OCI-LY7 (cell line): ENCODE results near the gene GPATCH8. TPM values are rescaled to one million over a fixed set of nuclear protein-coding genes. Genes with fewer than 3 reads are reported as not detected.
"Not testable (repeated sequence)": the region's sequence is repeated elsewhere in the genome, so short reads cannot be mapped to it uniquely, and the experiment has no call there.

Experiments used
- BruUV-seq: library from RNA; stranded (reverse); fragments of 400-500 nt; replicated peaks from 2 replicates; lab custom pipeline; 2021; lab: Mats Ljungman, UMichigan
- CTCF ChIA-PET: fragments of 300-600 bp; sonication (Branson Sonifier 250); formaldehyde crosslinking; loops from one replicate; lab custom pipeline; 2022; ENCODE audit warnings: antibody characterized with exemption; ENCODE audit not compliant: unreplicated experiment; lab: Charles Lee
- POLR2A ChIA-PET: fragments of 300-600 bp; sonication (Branson Sonifier 250); formaldehyde crosslinking; loops from one replicate; lab custom pipeline; 2022; ENCODE audit warnings: antibody characterized with exemption; lab: Charles Lee
- DNase-seq: peaks from one replicate; pipeline ENCODE4 v3.0.0-alpha.2; 2015; ENCODE audit warnings: low spot score
- H2AFZ ChIP-seq: fragments of 200-600 bp; sonication (generic), shearing (Covaris generic); 2 replicates; pipeline ENCODE4 v1.6.1; 2014; ENCODE audit warnings: mild to moderate bottlenecking, antibody characterized with exemption, low read length, moderate library complexity
- H3K27ac ChIP-seq: fragments of 200-600 bp; sonication (generic); 2 replicates; pipeline ENCODE4 v1.5.1; 2014; ENCODE audit warnings: mixed run types, low read depth, mild to moderate bottlenecking, moderate library complexity, low read length, inconsistent platforms; ENCODE audit not compliant: poor library complexity, severe bottlenecking
- H3K36me3 ChIP-seq: fragments of 200-600 bp; sonication (generic); 2 replicates; pipeline ENCODE4 v1.6.1; 2014; ENCODE audit warnings: mild to moderate bottlenecking, antibody characterized with exemption, low read length, moderate library complexity, mixed read lengths; ENCODE audit not compliant: insufficient read depth
- H3K4me1 ChIP-seq: fragments of 200-600 bp; sonication (generic); 2 replicates; pipeline ENCODE4 v1.5.1; 2014; ENCODE audit warnings: mild to moderate bottlenecking, low read length; ENCODE audit not compliant: insufficient read depth, poor library complexity, severe bottlenecking
- H3K4me2 ChIP-seq: fragments of 200-600 bp; sonication (generic); 2 replicates; pipeline ENCODE4 v1.6.1; 2014; ENCODE audit warnings: mild to moderate bottlenecking, low read length
- H3K4me3 ChIP-seq: fragments of 200-600 bp; sonication (generic); 2 replicates; pipeline ENCODE4 v1.5.1; 2014; ENCODE audit warnings: mild to moderate bottlenecking, low read depth, low read length; ENCODE audit not compliant: poor library complexity, severe bottlenecking
- H3K79me2 ChIP-seq: fragments of 200-600 bp; sonication (generic); 2 replicates; pipeline ENCODE4 v1.6.1; 2016; ENCODE audit warnings: low read depth, mild to moderate bottlenecking, low read length, moderate library complexity, mixed read lengths; ENCODE audit not compliant: insufficient read depth
- H3K9me2 ChIP-seq: fragments of 200-600 bp; sonication (generic); 2 replicates; pipeline ENCODE4 v1.6.1; 2016; ENCODE audit warnings: mild to moderate bottlenecking, low read length, mixed read lengths; ENCODE audit not compliant: insufficient read depth
- H3K9me3 ChIP-seq: fragments of 200-600 bp; sonication (generic); 2 replicates; pipeline ENCODE4 v1.6.1; 2014; ENCODE audit warnings: mild to moderate bottlenecking, mixed run types, low read length, mixed read lengths
- H4K20me1 ChIP-seq: fragments of 200-600 bp; sonication (generic); 2 replicates; pipeline ENCODE4 v1.6.1; 2014; ENCODE audit warnings: mild to moderate bottlenecking, antibody characterized with exemption, low read length, moderate library complexity, mixed read lengths; ENCODE audit not compliant: insufficient read depth
- CTCF ChIP-seq: fragments of 200-600 bp; sonication (generic); conservative IDR thresholded peaks from 2 replicates; pipeline ENCODE4 v1.5.1; 2014; ENCODE audit warnings: mild to moderate bottlenecking, antibody characterized with exemption, low read length, moderate library complexity, mixed read lengths
- EZH2phosphoT487 ChIP-seq: fragments of 200-600 bp; sonication (generic); IDR thresholded peaks from 2 replicates; pipeline ENCODE4 v1.6.1; 2018; ENCODE audit warnings: low read depth, borderline replicate concordance, mild to moderate bottlenecking, mixed run types, antibody characterized with exemption, low read length, moderate library complexity, mixed read lengths
- intact Hi-C: fragments of 100-400 bp; cut with micrococcal nuclease; formaldehyde crosslinking; loops from one replicate; pipeline ENCODE4 v1.10.0; 2022; ENCODE audit not compliant: unreplicated experiment
- total RNA-seq, 2 experiments: library from RNA; depleted of rRNA in 1 of 2; stranded (reverse); fragments of >200 nt in 1 of 2; shearing (Covaris generic) in 1 of 2; gene quantifications; 2 replicates each; pipeline ENCODE4 v1.2.3, GENCODE V29; 2014 to 2022

GPATCH8 gene
- total RNA-seq, 2 experiments from 2014 or later, result 24.7 to 61.1 TPM

GRCh38 chr17:44397479-44398440 lies 105.4 kb downstream of the GPATCH8 start:
- Histone ChIP-seq H3K27ac (no peak overlapping the region), H3K9me3 (no peaks in the 10 kb centered on the region), H3K79me2 (no peaks in the 10 kb centered on the region), H3K4me2 (no peak overlapping the region), H2AFZ (no peak overlapping the region), H3K9me2 (no peaks in the 10 kb centered on the region), H3K36me3 (peaks cover 52% of the 10 kb centered on the region), H3K4me1 (peaks cover 3% of the 10 kb centered on the region), H3K4me3 (no peak overlapping the region), H4K20me1 (no peaks in the 10 kb centered on the region)
- no TSS peak for BruUV-seq
- intact Hi-C loops, result no loop called here
- TF ChIP-seq EZH2phosphoT487 (no peak), CTCF (no peak)
- DNase-seq, result no peak
- ChIA-PET CTCF (no interaction called here), POLR2A (interaction anchor here (0.8 to 1.1 kb wide), 2 partner anchors 15 to 77 kb away, joined by 3 to 4 read pairs; no protein-coding TSS in a partner anchor)

DNA sequence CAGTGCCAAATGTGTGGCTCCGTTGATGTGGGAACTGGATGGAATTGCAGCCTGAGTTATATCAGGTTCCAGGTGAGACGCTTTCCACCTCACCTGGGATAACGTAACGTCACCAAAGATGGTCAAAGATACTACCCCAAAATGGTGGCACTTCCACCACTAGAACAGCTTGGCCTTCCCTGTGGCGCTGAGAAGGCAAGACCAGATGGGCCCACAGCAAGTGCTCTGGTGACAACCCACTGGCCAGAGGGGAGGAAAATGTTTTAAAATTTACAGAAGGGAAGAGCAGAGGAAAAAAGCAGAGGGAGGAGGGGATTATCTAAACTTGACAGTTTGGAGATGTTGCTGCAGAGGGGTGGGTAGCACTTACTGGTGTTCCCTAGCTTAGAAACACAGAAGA lies 106.3 kb downstream of the GPATCH8 start:
- Histone ChIP-seq H3K9me2 (no peaks in the 10 kb centered on the region), H3K79me2 (no peaks in the 10 kb centered on the region), H3K4me1 (no peaks in the 10 kb centered on the region), H2AFZ (no peak overlapping the region), H3K27ac (no peak overlapping the region), H3K36me3 (peaks cover 44% of the 10 kb centered on the region), H3K4me3 (no peak overlapping the region), H3K4me2 (no peak overlapping the region), H3K9me3 (no peaks in the 10 kb centered on the region), H4K20me1 (no peaks in the 10 kb centered on the region)
- DNase-seq, result no peak
- BruUV-seq, result no TSS peak
- ChIA-PET CTCF (no interaction called here), POLR2A (interaction anchor here (0.6 kb wide), 2 partner anchors 23 to 137 kb away, joined by 3 read pairs; no protein-coding TSS in a partner anchor)
- TF ChIP-seq CTCF (no peak), EZH2phosphoT487 (no peak)
- intact Hi-C loops, result no loop called here

- no peak overlapping the region for H3K27ac ChIP-seq
- no peak overlapping the region for H2AFZ ChIP-seq
- intact Hi-C loops, result no loop called here
- no TSS peak for BruUV-seq
- no peak overlapping the region for H3K4me2 ChIP-seq
- CTCF ChIA-PET, result no interaction called here
- H3K79me2 ChIP-seq, result no peaks in the 10 kb centered on the region
- H3K4me3 ChIP-seq, result no peak overlapping the region
- peaks cover 26% of the 10 kb centered on the region for H3K36me3 ChIP-seq
- no peak for TF ChIP-seq EZH2phosphoT487
- TF ChIP-seq CTCF, result no peak
- no peaks in the 10 kb centered on the region for H3K9me2 ChIP-seq
- H3K9me3 ChIP-seq, result no peaks in the 10 kb centered on the region
- POLR2A ChIA-PET, result no interaction called here
- H3K4me1 ChIP-seq, result no peaks in the 10 kb centered on the region
- H4K20me1 ChIP-seq, result no peaks in the 10 kb centered on the region
- no peak for DNase-seq
Measured at GRCh38 chr17:44394833-44395232, 108.4 kb downstream of the GPATCH8 start.

- BruUV-seq, H4K20me1 ChIP-seq, H3K4me2 ChIP-seq, H3K79me2 ChIP-seq, CTCF ChIA-PET, H3K9me2 ChIP-seq, H3K27ac ChIP-seq, DNase-seq, H3K9me3 ChIP-seq, intact Hi-C loops, H3K4me1 ChIP-seq, H3K4me3 ChIP-seq, H2AFZ ChIP-seq: not testable (repeated sequence)
- H3K36me3 ChIP-seq, result peaks cover 19% of the 10 kb centered on the region
- POLR2A ChIA-PET, result interaction anchor here (0.5 to 0.7 kb wide), 2 partner anchors 9 to 283 kb away, joined by 3 to 6 read pairs; no protein-coding TSS in a partner anchor
Measured at GRCh38 chr17:44394112-44394511, 109.1 kb downstream of the GPATCH8 start.
